ENCODE results near the gene ALG14.

- TF ChIP-seq EZH2 (IDR thresholded peaks at IDR 0.05; ENCODE audit: borderline replicate concordance, insufficient read depth, low read length, poor library complexity, severe bottlenecking) (no peak), CTCF (IDR thresholded peaks at IDR 0.05; ENCODE audit: poor library complexity, severe bottlenecking) (no peak)
These were observed 60.4 kb downstream of the ALG14 start for GRCh38 chr1:95012389-95012788.

All from neural cell (in vitro differentiated cells).